RWPE1 (cell line): ENCODE data around the gene SSBP3.

Experiments used
- CTCF ChIA-PET: fragments of 350-600 bp; sonication (Branson Sonifier 250); formaldehyde crosslinking; extraction: SDS; loops from one replicate; lab custom pipeline; 2021; lab: Yijun Ruan, JAX
- POLR2A ChIA-PET: fragments of 400-600 bp; formaldehyde crosslinking; extraction: SDS; loops from one replicate; lab custom pipeline; 2020; ENCODE audit warnings: antibody characterized with exemption; ENCODE audit not compliant: low non-redundant PET; lab: Yijun Ruan, JAX
- DNase-seq: peaks from one replicate; pipeline ENCODE4 v3.0.0; 2012; ENCODE audit warnings: low spot score
- H3K27ac ChIP-seq: fragments of 450-650 bp; 2 replicates; pipeline ENCODE4 v1.5.1; 2017
- TF ChIP-seq, protein P1 (sequence below): fragments of 450-650 bp; conservative IDR thresholded peaks from 2 replicates; pipeline ENCODE4 v1.5.1; 2017; ENCODE audit warnings: low read depth, mild to moderate bottlenecking

Gene SSBP3

DNA sequence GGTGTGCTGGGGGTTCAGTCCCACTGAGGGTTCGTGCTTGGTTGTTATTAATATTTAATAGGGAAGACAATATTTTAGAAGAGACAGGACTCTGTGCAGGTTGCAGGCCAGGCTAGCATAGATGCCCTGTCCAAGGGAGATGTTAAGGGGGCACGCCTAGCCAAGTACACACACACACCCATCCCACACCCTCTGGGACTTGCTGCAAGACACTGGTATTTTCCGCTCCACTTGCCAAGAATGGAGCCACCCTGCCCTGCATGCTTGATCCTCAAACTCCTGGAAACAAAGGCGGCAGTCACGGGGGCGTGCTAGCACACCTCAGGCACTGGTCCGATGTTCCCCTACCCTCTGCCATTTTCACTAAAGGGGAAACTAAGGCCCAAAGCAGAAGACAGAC lies 107.2 kb downstream of the SSBP3 start:
- TF ChIP-seq, protein P1, sequence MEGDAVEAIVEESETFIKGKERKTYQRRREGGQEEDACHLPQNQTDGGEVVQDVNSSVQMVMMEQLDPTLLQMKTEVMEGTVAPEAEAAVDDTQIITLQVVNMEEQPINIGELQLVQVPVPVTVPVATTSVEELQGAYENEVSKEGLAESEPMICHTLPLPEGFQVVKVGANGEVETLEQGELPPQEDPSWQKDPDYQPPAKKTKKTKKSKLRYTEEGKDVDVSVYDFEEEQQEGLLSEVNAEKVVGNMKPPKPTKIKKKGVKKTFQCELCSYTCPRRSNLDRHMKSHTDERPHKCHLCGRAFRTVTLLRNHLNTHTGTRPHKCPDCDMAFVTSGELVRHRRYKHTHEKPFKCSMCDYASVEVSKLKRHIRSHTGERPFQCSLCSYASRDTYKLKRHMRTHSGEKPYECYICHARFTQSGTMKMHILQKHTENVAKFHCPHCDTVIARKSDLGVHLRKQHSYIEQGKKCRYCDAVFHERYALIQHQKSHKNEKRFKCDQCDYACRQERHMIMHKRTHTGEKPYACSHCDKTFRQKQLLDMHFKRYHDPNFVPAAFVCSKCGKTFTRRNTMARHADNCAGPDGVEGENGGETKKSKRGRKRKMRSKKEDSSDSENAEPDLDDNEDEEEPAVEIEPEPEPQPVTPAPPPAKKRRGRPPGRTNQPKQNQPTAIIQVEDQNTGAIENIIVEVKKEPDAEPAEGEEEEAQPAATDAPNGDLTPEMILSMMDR = no peak
- H3K27ac ChIP-seq = peak overlapping the region; percentile 29
- CTCF ChIA-PET = no interaction called here
- POLR2A ChIA-PET = no interaction called here
- no peak for DNase-seq

DNA sequence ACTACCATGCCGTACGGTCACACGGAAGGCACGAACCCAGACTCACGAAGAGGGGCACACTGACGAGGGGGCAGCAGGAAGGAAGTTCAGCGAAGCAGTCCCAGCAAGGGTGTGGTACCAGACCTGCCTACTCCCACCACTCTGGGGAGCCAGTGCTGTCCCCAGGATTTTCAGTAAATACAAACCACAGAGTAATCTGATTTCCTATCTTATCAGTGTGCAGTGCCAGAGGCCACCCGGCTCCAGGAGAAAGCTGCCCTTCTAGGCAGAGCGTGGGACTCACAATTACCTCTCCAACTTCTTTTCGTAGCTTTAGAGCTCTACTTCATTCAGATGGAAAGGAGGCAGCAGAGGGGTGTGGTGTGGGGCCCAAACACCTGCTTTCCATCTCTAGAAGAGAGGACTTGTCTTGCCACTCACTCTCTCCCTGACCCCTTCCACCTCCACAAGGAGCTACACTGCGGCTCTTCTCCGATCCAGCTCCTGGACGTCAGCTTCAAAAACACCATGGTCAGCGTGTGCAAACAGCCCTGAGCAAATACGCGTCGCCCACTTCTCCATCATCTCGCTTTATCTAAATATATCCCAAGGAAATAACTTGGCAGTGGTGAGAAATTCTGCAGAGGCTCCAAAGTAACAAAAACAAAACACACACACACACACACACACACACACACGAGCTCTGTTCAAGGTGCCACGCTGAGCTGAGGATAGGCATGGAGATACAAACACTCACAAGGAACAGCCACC lies 107.7 kb downstream of the SSBP3 start:
- no peak for DNase-seq
- ChIA-PET CTCF (no interaction called here), POLR2A (no interaction called here)
- TF ChIP-seq, protein P1 = no peak
- peak overlapping the region; percentile 29 for H3K27ac ChIP-seq

DNA sequence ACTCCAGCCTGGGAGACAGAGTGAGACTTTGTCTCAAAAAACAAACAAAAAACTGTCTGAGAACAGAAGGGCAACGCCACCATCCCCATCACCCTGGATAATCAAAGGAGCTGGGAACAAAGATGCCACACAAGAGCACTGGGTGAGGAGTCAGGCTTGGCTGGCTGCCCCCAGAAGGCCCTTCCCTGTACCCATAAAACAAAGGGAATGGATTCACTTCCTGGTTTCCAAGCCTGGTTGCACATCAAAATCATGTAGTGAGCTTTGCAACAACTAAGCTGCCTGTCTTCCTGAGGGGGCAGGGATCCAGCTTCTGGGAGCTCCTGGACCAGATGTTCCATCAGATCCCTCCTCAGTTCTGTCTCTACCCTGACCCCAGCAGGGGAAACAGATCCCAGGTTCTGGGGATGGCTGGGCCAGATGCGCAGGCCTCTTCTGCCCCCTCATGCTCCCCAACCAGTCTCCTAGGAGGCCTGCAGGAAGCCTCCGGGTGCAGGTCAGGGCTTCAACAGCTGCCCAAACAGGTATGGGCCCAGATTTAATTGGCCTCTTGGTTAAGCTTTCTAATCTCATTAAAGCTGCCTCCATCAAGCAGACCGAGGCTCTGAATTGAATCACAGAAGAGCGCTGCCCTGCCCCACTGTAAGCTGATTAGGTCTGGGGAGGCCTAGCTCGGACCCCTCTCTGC lies 108.5 kb downstream of the SSBP3 start:
- no peak for DNase-seq
- ChIA-PET CTCF (no interaction called here), POLR2A (no interaction called here)
- TF ChIP-seq, protein P1 = no peak
- H3K27ac ChIP-seq = peak overlapping the region; percentile 29

DNA sequence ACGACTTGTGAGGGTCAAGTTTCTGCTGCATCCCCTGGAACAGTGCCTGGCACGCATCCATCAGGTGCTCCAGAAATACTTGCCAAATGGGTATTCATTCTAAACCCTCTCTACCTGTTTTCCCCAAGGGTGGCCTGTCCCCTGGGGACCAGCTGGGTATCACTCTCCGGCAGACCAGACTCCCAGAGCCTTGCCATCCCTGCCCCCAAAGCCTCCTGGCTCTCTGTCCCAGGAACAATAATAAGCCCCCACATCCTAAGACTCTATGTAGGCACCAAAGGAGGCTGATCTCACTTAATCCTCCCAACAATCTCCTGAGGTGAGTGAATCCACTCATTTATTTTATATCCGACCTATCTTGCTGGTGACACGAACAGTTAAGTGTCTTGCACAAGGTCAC lies 109.5 kb downstream of the SSBP3 start:
- DNase-seq = no peak
- H3K27ac ChIP-seq = no peak overlapping the region
- TF ChIP-seq, protein P1 = no peak
- ChIA-PET POLR2A (no interaction called here), CTCF (no interaction called here)

DNA sequence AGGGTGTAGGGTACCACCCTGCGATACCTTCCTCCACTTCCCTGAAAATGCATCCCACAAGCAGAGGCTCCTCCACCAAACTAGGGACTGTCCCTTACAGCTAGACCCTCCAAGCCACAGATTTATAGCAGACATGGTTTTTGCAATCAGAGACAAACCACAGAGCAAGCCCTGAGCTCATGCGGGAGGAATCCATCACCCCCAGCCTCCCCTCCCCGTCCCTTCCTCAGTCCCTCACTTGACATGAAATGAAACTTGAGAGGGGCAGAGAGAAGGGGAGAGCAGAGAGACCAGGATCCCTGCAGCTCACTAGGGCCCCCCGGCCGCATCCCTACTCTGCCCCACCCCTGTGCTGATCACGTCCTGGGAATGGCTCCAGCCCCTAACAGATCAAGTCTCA lies 111.3 kb downstream of the SSBP3 start:
- H3K27ac ChIP-seq = no peak overlapping the region
- ChIA-PET CTCF (interaction anchor here (0.6 kb wide), 1 partner anchor 853 kb away, joined by 3 read pairs; no protein-coding TSS in a partner anchor), POLR2A (no interaction called here)
- no peak for DNase-seq
- TF ChIP-seq, protein P1 = no peak

DNA sequence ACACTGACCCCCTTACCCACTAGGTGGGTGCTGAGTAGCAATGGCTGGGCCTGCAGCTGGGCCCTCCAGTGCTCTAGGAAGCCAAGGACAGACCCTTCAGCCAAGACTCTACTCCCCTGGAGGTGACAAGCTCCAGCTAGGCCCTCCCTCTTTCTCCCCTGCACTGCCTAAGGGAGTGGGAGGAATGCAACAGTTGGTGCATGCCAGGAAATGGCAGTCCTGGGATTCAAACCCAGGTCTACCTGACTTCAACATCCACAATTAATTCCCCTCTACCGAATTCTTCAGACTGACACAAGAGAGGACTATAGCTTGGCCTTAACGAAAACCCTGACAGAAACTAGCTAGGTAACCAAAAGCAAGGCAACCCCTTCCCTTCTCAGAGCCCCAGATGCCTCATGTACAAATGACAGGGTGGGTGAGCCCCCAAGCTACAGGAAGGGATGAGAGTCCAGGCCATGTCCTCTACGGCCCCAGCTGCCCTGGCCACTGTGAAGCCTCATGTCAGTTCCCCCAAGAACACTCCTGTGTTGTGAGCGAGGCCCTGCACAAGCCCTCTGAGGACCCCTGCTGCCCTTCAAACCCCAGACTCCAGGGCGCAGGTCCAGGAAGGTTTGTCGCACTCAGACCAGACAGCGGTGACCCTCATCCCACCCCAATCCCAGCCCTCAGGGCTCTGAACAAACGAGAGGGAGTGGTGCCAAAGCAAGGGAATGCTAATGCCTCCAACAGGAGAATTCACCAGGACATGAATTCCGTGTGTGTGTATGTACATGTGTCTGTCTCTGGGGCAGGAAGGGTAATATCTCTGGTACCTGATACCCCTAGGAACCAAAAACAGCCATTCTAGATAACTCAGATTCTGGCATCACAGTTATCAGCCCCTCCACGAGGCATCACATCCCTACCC lies 113.9 kb downstream of the SSBP3 start:
- H3K27ac ChIP-seq = peak overlapping the region; percentile 13; the same call in 1 of the 2 replicates
- TF ChIP-seq, protein P1 = no peak
- ChIA-PET POLR2A (no interaction called here), CTCF (no interaction called here)
- DNase-seq = no peak
